Ishikawa (cell line): ENCODE data around the gene FIGN.

Experiments used
- TAF1 ChIP-seq: IDR thresholded peaks from 2 replicates; pipeline ENCODE4 v1.6.1; 2012; ENCODE audit warnings: low read depth, mild to moderate bottlenecking
- YY1 ChIP-seq: IDR thresholded peaks from 2 replicates; pipeline ENCODE4 v1.6.1; 2012; ENCODE audit warnings: low read depth

- TF ChIP-seq YY1 (no peak), TAF1 (no peak)
These were observed 42.4 kb upstream of the FIGN start for GRCh38 chr2:163778045-163778781.
